Right cardiac atrium (tissue), 5 donors: ENCODE results near the gene FAM120A. TPM values are rescaled to one million over a fixed set of nuclear protein-coding genes. Genes with fewer than 3 reads are reported as not detected.
"Not testable (repeated sequence)": the region's sequence is repeated elsewhere in the genome, so short reads cannot be mapped to it uniquely, and the experiment has no call there.

Experiments
- ATAC-seq, 2 donors: fragments of 200-7000 bp; cut with Tn5 transposase; one replicate each; pipeline versions ENCODE4 v1.8.0 to v1.9.1; 2020; ENCODE audit warnings: moderate library complexity in 2 of 2, mild to moderate bottlenecking in 1 of 2
- DNase-seq, 3 donors: peaks; one replicate each; pipeline ENCODE4 v3.0.0-alpha.2; 2020
- H3K27ac ChIP-seq: one replicate; pipeline ENCODE4 v1.5.1; 2013; ENCODE audit warnings: mild to moderate bottlenecking, low read length, control low read depth, moderate library complexity
- H3K27me3 ChIP-seq: one replicate; pipeline ENCODE4 v1.6.1; 2013; ENCODE audit not compliant: control insufficient read depth, insufficient read depth
- H3K4me1 ChIP-seq: one replicate; pipeline ENCODE4 v1.6.1; 2013; ENCODE audit warnings: low read length; ENCODE audit not compliant: control insufficient read depth, insufficient read depth
- H3K4me3 ChIP-seq: one replicate; pipeline ENCODE4 v1.5.1; 2013; ENCODE audit warnings: low read length, control low read depth
- H3K9me3 ChIP-seq: one replicate; pipeline ENCODE4 v1.6.1; 2013; ENCODE audit warnings: low read length; ENCODE audit not compliant: control insufficient read depth
- WGBS: extraction: QIAGEN DNeasy Blood & Tissue Kit; methylation state at CpG from one replicate; pipeline ENCODE4 v1.1.7; 2013; 5-methylcytosine and 5-hydroxymethylcytosine counted together
- intact Hi-C, 4 donors: fragments of 100-400 bp; cut with DNase I; formaldehyde crosslinking; loops; one replicate each; pipeline versions ENCODE4 v1.11.0 to v1.14.0; 2022 to 2023
- polyA plus RNA-seq: library from polyadenylated mRNA; stranded (reverse); fragments of 200-250 nt; gene quantifications from one replicate; pipeline ENCODE4 v1.2.3, GENCODE V29; 2013
- total RNA-seq, 4 donors: library from RNA; stranded (reverse); fragmentation: NEBNext Ultra II Directional; extraction: Animal tissue kit (Norgen Biotek cat#: 25700); gene quantifications; one replicate each; pipeline ENCODE4 v1.2.1, GENCODE V29; 2021
- donor health status: healthy with polysubstance abuse.
- donor health status: DM: no; HTN: yes; CAD: no.
- donor health status: DM: no; HTN: no; CAD: no.
- donor health status: DM: no; HTN: yes; CAD: no; lungs with severe emphysema.
- donor health status: DM: yes; HTN: yes; CAD: no.

The FAM120A gene
- total and polyA plus RNA-seq, 5 donors, result 42.3 to 111 (median 86.6) TPM

- intact Hi-C loops, result no loop called here
- WGBS, result 42% methylated on average over 5 of the region's 5 CpGs
- Histone ChIP-seq H3K27ac (no peak overlapping the region), H3K9me3 (no peaks in the 10 kb centered on the region), H3K4me1 (no peaks in the 10 kb centered on the region), H3K4me3 (no peak overlapping the region), H3K27me3 (no peaks in the 10 kb centered on the region)
- DNase-seq (no peak), ATAC-seq (no peak)
Observed at GRCh38 chr9:93431539-93432105, 19.9 kb upstream of the FAM120A start.

- Histone ChIP-seq H3K9me3 (no peaks in the 10 kb centered on the region), H3K4me3 (no peak overlapping the region), H3K27ac (no peak overlapping the region), H3K27me3 (no peaks in the 10 kb centered on the region), H3K4me1 (no peaks in the 10 kb centered on the region)
- DNase-seq (no peak), ATAC-seq (no peak)
- 91% methylated on average over 1 of the region's 1 CpG for WGBS
- intact Hi-C loops, result no loop called here
Observed at GRCh38 chr9:93432964-93433363, 18.5 kb upstream of the FAM120A start.

- H3K27me3 ChIP-seq, result no peaks in the 10 kb centered on the region
- H3K9me3 ChIP-seq, result no peaks in the 10 kb centered on the region
- DNase-seq (no peak), ATAC-seq (no peak)
- no peak overlapping the region for H3K27ac ChIP-seq
- WGBS, result 91% methylated on average over 3 of the region's 3 CpGs
- H3K4me3 ChIP-seq, result no peak overlapping the region
- intact Hi-C loops, result no loop called here
- H3K4me1 ChIP-seq, result no peaks in the 10 kb centered on the region
Observed at GRCh38 chr9:93434056-93434455, 17.4 kb upstream of the FAM120A start.

GRCh38 chr9:93435386-93435785, 16.1 kb upstream of the FAM120A start:
- no peak for ATAC-seq
- DNase-seq, result no peak
- Histone ChIP-seq H3K4me3 (no peak overlapping the region), H3K4me1 (no peaks in the 10 kb centered on the region), H3K27ac (no peak overlapping the region), H3K27me3 (no peaks in the 10 kb centered on the region), H3K9me3 (no peaks in the 10 kb centered on the region)
- intact Hi-C loops, result no loop called here
- WGBS, result 85% methylated on average over 8 of the region's 8 CpGs

GRCh38 chr9:93436218-93436617, 15.3 kb upstream of the FAM120A start:
- DNase-seq (no peak), ATAC-seq (no peak)
- Histone ChIP-seq H3K27me3 (no peaks in the 10 kb centered on the region), H3K4me1 (no peaks in the 10 kb centered on the region), H3K27ac (no peak overlapping the region), H3K4me3 (no peak overlapping the region), H3K9me3 (no peaks in the 10 kb centered on the region)
- intact Hi-C loops, result no loop called here
- WGBS, result 81% methylated on average over 6 of the region's 6 CpGs

GRCh38 chr9:93436655-93437407, 14.7 kb upstream of the FAM120A start:
- intact Hi-C loops, result no loop called here
- WGBS, result 93% methylated on average over 7 of the region's 7 CpGs

GRCh38 chr9:93437996-93438395, 13.5 kb upstream of the FAM120A start:
- DNase-seq (no peak), ATAC-seq (no peak)
- Histone ChIP-seq H3K4me3 (no peak overlapping the region), H3K9me3 (no peaks in the 10 kb centered on the region), H3K27ac (no peak overlapping the region), H3K4me1 (no peaks in the 10 kb centered on the region), H3K27me3 (no peaks in the 10 kb centered on the region)
- WGBS, result 78% methylated on average over 2 of the region's 2 CpGs
- intact Hi-C loops, result no loop called here

More at GRCh38 chr9:93436655-93437407, 14.7 kb upstream of the FAM120A start:
- Histone ChIP-seq H3K4me3 (no peak overlapping the region), H3K9me3 (no peaks in the 10 kb centered on the region), H3K27me3 (no peaks in the 10 kb centered on the region), H3K4me1 (no peaks in the 10 kb centered on the region), H3K27ac (no peak overlapping the region)
- DNase-seq (no peak), ATAC-seq (no peak)

DNA sequence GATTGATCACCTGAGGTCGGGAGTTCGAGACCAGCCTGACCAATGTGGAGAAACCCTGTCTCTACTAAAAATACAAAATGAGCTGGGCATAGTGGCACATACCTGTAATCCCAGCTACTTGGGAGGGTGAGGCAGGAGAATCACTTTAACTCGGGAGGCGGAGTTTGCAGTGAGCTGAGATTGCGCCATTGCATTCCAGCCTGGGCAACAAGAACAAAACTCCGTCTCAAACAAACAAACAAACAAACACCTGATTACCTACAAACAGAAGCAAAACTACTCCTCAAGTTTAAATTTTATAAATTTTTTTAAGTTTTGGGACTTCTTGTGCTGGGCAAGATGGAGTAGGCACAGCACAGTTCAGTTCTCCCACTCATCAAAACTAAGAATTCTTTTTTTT, 12.2 kb upstream of the FAM120A start:
- intact Hi-C loops, ATAC-seq, H3K4me3 ChIP-seq, H3K27me3 ChIP-seq, H3K27ac ChIP-seq, H3K9me3 ChIP-seq, DNase-seq, H3K4me1 ChIP-seq: not testable (repeated sequence)
- WGBS, result 97% methylated on average over 6 of the region's 6 CpGs

GRCh38 chr9:93440896-93441580, 10.4 kb upstream of the FAM120A start:
- intact Hi-C loops, result no loop called here
- H3K27ac ChIP-seq, result no peak overlapping the region
- H3K9me3 ChIP-seq, result no peaks in the 10 kb centered on the region
- DNase-seq (no peak), ATAC-seq (no peak)
- H3K4me1 ChIP-seq, result no peaks in the 10 kb centered on the region
- no peak overlapping the region for H3K4me3 ChIP-seq
- H3K27me3 ChIP-seq, result no peaks in the 10 kb centered on the region
- 92% methylated on average over 8 of the region's 8 CpGs for WGBS

DNA sequence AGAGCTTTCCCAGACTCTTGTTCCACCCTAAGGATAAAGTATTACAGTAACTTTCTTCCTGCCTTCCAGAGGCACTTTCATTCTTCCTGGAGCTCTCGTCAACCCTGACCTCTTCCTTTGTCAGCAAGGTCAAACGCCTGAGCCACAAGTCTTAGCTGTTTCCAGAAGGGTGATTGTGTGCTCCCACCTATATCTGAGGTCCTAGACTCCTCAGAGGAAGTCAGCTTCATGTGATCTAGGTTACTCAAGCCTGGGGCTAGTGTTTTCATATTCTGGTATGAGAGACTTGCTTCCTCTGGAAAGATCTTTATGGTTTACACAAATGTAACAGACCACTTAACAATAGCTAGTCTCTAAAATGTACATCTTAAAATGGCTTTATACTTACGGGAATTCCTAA, 5.4 kb upstream of the FAM120A start:
- intact Hi-C loops, result no loop called here
- WGBS, result 58% methylated on average over 3 of the region's 3 CpGs

GRCh38 chr9:93447655-93448054, 3.8 kb upstream of the FAM120A start:
- WGBS, result 85% methylated on average over 4 of the region's 4 CpGs
- ATAC-seq, result no peak

More for the DNA sequence above, 5.4 kb upstream of the FAM120A start:
- Histone ChIP-seq H3K9me3 (no peaks in the 10 kb centered on the region), H3K27me3 (no peaks in the 10 kb centered on the region), H3K27ac (no peak overlapping the region), H3K4me1 (no peaks in the 10 kb centered on the region), H3K4me3 (no peak overlapping the region)
- ATAC-seq (no peak), DNase-seq (no peak)

More at GRCh38 chr9:93447655-93448054, 3.8 kb upstream of the FAM120A start:
- no peak for DNase-seq
- H3K4me1 ChIP-seq, result no peaks in the 10 kb centered on the region
- H3K9me3 ChIP-seq, result no peaks in the 10 kb centered on the region
- intact Hi-C loops, result no loop called here
- no peak overlapping the region for H3K4me3 ChIP-seq
- no peaks in the 10 kb centered on the region for H3K27me3 ChIP-seq
- H3K27ac ChIP-seq, result no peak overlapping the region
